Endometrial microvascular endothelial cells (primary cell): ENCODE data around the gene CKAP4. TPM values are rescaled to one million over a fixed set of nuclear protein-coding genes. Genes with fewer than 3 reads are reported as not detected.

Source experiments
- in situ Hi-C: cut with HindIII; loops from 2 replicates; pipeline ENCODE4 v1.10.0; 2017; ENCODE audit warnings: low sequenced_read_pairs, low pct_unique_long_range_greater_than_20kb; ENCODE audit errors: inconsistent ontology term
- total RNA-seq: library from RNA; depleted of rRNA; stranded (reverse); fragments of >200 nt; gene quantifications from one replicate; pipeline ENCODE4 v1.2.3, GENCODE V29; 2015; ENCODE audit errors: inconsistent ontology term

CKAP4 gene
- total RNA-seq, 1 donor from 2014 or later, result 210 TPM

DNA sequence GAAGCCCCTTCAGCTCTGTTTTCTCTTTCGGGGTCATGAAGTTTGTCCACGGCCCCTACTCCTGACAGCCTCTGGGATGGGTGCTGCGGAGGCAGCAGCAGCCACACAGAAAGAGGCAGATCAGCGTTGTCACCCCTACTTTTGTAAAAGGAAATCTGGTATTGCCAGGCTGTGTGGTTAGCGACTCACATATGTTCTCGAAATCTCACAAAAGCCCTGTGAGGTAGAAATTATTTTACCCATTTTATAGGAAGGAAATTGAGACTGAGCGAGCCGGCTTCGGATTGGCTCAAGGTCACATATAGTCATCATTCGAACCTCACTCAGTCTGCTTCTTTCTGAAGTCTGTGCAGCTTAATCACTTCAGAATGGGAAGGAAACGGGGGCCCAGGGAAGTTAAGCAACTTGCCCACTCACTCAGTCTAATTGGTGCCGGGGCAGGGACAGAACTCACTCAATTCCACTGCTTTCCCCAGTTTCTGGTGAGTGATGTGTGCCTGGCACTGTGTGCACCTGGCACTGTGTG, 1.1 kb upstream of the CKAP4 start:
- in situ Hi-C loops, result no loop called here

DNA sequence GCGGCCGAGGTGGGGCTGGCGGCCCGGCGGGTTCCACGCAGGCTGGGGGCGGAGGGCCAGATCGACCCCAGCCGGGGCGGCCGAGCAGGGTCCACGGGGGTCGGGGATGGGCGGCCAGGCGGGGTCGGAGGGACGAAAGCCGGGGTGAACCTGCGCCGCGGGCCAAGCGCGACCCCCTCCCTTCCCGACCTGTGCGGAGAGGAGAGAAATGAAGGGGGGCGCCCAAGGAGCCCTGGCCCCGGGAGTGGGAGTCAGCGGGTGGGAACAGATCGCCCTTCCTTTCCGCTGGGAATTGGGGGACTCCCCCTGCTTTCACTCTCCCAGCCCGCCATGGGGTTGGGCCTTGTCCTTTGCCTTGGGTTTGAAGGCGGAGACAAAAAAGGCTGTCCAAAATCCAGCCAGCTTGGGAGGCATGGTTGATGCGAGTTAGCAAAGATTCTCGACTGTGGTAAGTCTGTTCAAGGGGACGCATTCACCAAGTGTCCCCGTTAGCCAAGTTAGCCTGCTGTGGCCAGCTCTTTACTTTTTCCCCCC, 559 bp upstream of the CKAP4 start:
- in situ Hi-C loops, result no loop called here

DNA sequence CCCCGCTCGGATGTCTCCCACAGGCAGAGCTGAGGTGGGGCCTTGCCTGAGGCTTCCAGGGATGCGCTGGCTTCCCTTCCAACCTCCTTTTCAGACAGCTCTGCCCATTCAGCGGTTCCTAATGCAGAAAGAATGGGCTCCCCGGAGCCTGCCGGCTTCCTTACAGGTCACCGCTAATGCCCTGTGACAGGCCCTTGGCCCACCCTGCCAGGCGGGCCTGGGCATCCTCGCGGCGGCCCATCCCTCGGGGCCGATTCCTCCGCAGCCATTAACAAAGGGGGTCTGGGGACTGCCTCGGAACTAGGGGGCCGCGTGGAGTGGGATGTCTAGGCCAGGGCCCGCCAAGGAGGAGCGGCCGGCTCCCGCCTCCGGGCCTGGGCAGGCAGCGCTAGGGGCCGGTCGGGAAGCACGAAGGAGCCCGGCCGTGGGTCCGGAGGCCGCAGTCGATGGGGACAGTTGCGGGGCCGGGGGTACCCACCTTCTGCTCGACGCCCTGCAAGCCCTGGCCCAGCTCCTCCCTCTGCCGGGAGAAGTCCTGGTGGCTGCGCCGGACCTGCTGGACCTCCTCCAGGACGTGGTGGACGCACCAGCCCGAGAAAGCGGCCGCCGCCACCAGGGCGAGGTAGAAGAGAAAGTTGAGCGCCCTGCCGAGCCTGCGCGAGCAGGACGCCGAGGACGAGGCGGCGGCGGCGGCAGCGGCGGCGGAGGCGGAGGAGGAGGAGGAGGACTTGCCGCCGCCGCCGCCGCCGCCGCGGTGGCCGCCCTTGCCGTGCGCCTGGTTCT, 738 bp downstream of the CKAP4 start:
- in situ Hi-C loops, result no loop called here

DNA sequence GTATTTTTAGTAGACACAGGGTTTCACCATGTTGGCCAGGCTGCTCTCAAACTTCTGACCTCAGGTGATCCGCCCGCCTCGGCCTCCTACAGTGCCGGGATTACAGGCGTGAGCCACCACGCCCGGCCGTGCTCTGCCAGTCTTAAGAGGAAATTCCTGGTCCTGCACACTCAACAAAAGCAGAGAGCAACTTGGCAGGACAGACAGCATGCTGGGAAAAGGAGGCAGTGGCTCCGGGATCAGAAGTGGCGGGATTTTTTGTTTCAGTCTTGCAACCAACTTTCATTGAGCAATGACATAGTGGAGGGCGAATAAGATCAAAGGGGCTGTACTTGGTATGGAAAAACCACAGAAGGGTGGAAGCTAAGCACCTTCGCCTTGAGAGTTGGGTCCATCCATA, 2.1 kb downstream of the CKAP4 start:
- in situ Hi-C loops, result no loop called here

DNA sequence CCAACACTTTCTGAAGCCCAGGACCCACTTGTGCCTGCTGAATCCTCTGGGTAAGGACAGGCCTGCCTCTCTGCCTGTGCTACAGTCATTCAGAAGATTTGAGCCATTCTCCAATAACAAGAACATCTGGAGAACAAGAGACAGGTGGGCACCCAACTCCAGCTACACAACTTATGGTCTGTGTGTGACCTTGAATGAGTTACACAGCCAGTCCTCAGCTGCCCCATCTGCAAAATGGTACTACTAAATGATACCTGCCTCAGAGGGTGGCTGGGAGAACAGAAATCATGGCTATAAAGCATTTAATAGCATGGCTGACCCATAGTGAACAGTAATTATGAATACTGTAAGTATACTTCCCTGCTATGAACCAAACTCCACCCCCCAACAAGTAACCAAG, 4.2 kb downstream of the CKAP4 start:
- in situ Hi-C loops, result no loop called here

DNA sequence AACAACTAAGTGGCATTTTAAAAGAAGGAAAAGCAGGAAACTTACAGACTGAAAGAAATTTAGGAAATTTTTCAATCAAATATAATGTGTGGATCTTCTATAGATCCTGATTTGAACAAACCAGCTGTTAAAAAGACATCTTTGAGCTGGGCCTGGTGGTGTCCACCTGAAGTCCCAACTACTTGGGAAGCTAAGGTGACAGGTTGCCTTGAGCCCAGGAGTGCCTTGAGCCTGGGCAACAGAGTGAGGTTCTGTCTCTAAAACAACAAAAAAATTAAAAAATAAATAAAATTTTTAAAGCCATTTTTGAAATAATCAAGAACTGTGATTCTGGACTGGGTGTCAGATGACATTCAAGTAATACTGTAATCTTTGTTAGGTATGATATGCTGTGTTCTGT, 7.0 kb downstream of the CKAP4 start:
- in situ Hi-C loops, result no loop called here

DNA sequence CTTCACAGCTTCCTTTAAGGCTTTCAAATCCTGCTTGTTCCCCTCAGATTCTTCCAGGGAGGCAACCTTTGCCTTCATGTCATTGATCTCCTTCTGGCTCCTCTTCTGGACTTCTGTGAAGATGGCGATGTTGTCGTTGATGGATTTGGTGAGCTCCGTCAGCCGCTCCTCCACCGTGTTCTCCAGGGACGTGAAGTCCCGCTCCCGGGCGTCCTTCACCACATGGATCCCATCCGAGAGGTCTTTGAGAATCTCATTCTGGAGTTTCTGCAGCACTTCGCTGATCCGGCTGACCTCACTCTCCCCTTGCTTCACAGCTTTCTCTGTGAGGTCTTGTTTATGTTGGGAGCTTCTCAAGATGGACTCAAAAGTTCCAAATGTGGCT, 7.9 kb downstream of the CKAP4 start:
- in situ Hi-C loops, result no loop called here

DNA sequence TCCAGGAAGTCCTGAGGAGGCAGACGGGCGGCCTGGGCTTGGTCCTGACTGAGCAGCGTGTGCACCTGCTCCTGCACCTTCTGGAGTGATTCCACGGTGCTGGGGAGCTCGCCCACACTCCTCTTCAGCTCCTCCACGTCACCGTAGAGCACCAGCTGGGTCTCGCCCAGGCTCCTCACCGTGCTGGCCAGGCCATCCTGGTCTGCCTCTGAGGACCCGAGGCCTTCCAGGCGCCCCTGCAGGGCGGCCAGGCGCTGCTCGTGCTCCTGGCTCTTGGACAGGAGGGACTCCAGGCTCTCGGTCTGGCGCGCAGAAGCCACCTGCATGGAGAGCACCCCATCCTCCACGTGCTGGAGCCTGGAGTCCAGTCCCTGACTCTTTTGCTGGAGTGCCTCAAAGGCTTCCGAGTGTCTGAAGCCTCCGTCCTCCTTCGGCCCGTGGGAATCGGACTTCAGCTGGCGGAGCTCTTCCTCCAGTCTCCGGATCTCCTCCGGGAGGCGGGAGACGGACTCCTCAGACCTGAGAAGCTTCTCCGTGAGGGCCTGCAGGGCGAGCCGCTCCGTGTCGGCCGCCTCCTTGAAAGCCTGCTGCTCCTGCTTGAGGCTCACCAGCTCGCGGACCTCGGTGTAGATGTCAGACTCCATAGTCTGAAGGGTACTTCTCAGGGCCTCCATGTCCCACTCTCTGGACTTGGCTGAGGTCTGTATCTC, 8.4 kb downstream of the CKAP4 start:
- in situ Hi-C loops, result no loop called here

DNA sequence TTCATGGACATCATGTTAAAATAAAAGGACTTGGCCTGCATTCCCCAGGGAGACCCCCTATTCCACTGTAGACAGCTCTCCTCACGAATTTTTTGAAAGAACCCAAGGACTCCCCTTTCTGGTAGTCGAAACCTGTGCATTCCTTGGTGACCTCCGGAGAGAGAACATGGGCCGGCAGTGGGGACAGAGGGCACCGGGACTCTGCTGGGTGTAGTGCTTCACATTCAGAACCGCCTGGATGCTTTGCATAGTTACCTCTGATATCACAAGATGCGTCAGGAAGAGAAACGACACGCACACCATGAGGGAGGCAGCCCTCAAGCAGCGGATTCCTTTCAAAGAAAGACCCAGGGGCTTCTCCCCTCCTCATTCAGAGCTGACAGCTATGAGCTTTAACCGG, 9.7 kb downstream of the CKAP4 start:
- in situ Hi-C loops, result no loop called here

DNA sequence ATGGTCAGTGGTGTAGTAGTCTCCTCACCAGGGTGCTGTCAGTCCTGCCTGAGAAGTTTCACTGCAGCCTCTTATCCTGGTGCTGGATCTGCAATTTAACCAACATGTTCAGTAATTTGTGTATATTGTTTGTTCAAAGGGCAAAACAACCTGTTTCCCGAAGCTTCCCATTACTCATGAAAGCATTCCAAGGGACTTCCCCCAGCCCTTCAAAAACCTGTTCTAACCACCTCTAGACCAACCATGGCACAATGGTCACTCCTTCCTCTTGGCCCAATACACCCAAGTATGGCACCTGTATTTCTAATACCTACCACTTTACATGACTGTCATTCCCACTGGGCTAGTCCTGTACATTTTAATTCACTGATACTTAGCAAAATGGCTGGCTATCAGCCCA, 12.1 kb downstream of the CKAP4 start:
- in situ Hi-C loops, result no loop called here

DNA sequence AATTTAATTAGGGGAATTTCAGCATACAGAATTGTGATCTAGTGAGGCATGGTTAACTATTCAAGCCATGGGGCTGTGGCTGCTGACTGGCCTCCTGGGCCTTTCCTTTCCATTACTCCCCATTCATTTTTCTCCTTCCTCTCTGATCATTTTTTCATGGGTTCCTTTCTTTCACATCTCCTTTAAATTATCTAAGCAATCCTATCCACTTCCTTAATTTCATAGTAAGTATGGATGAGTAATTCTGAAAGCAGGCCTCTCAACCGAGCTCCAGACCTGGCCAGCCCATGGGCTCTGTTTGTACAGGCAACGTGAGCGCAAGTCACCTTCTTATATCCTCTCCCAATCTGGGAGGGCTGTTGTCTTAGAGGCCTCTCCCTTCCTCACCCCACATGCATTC, 13.4 kb downstream of the CKAP4 start:
- in situ Hi-C loops, result no loop called here

DNA sequence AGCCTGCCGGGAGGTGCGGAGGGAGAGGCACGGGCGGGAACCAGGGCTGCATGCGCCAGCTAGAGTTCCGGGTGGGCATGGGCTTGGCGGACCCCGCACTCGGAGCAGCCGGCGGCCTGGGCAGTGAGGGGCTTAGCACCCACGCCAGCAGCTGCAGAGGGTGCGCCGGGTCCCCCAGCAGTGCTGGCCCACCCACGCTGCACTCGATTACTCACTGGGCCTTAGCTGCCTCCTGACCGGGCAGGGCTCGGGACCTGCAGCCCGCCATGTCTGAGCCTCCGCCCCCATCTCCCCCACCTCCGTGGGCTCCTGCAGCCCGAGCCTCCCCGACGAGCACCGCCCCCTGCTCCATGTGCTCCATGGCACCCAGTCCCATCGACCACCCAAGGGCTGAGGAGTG, 14.8 kb downstream of the CKAP4 start:
- in situ Hi-C loops, result no loop called here

DNA sequence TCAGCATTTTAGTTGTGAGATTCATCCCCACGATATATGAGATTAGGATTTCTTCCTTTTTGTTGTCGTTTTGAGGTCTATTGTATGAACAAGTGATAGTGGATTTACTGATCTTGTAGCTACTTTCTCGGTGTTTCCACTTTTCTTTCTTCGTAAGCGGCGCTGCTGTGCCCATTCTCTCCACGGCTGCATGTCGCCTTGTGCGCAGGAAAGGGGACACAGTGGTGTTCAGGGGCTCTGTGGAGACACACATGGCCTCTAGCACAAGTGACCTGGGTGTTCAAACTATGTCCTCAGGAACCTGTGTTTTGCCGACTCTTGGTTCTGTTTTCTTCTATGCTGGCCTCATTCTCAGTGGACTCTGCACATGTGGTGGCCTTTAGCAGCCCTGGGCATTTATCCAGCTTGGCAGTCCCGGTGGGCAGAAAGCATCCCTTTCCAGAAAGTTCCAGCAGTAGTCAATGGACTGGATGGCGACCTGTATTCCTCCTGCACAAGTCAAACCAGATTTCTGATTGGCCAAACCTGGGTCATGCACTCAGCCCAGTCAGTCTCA, 18.7 kb downstream of the CKAP4 start:
- in situ Hi-C loops, result no loop called here

DNA sequence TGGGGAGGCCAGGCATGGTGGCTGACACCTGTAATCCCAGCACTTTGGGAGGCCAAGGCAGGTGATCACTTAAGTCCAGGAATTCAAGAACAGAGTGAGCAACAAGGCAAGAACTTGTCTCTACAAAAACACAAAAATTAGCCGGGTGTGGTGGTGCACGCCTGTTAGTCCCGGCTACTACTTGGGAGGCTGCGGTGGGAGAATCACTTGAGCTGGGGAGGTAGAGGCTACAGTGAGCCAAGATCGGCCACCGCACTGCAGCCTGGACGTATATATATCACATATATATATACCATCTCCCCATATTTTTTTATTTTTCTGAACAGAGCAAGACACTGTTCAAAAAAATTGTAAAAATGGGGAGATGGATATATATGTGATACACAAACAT, 19.5 kb downstream of the CKAP4 start:
- in situ Hi-C loops, result no loop called here

DNA sequence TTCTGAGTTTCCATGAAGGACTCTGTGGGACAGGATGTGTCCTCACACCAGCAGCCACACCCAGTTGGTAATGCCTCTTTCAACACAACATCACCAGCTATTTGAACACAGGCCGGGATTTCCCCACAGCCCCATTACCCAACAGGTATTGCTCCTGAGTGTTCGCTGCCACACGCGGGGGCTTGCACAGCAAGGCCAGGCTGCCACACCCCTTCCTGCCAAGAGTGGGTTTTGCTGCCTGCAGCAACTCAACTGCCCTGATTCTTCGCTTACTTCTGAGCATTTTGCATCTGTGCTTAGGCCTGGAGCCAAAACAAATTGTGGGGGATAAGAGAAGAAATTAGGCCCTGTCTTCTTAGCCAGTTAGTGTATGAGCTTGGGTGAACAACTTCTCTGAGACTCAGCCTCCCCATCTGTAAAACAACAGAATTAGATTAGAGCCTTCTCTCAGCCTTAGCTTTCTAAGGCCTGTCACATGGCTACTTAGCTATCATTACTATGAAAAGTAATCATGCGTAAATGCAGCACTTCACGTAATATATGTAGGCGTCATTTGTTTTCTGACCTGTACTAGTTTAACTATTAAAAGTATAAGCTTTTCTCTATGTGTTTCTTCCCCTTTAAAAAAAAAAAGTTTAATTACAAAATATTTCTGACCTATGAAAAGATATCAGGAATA, 20.0 kb downstream of the CKAP4 start:
- in situ Hi-C loops, result no loop called here

DNA sequence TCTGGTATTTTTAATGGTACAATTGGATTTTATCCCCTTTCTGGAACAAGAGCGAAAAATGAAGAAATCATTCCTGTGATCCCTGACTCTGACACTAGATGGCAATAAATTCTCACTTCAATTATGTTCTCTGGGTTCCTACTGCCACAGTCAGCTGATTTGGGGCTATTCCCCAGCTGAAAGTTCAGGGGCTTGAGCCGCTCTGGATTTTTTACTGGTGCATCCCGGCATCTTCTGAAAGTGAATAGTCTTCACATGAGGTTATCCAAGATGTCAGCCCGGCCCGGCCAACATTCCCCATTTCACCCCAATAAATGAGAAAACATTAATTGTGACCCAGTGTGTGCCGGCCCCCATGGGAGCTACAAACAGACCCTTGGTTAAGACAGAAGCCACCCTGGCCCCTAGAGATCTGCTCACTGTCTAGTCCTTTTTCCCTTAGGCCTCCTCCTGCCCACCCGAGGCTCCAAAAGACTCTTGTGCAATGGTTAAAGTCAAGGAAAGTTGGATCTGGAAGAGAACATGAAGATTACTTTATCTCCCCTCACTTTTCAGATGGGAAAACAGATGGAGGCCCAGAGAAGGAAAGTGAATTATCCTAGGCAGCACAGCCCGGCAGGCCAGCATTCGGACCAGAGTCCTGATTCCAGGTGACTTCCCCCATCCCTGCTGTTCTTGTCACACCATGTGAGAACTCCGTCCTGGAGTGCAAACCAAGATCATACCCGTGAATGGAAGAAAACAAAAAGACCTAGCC, 20.8 kb downstream of the CKAP4 start:
- in situ Hi-C loops, result no loop called here

DNA sequence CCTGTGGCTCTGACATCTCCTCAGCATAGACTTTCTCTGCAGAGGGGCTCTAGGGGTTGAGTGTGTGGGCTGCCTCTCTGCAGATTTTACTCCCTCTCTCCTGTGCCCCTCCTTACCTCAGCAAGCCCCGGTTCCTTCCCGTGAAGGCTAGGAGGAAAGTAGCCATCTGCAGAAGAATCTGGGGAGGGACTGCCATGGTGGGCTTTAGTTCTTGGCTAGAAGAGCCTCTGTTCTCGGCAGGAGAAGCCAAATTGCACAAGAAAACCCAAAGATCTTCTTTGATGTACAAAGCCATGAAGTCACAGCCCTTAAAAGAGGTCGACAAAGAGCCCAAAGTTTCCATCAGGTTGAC, 23.5 kb downstream of the CKAP4 start:
- in situ Hi-C loops, result no loop called here

DNA sequence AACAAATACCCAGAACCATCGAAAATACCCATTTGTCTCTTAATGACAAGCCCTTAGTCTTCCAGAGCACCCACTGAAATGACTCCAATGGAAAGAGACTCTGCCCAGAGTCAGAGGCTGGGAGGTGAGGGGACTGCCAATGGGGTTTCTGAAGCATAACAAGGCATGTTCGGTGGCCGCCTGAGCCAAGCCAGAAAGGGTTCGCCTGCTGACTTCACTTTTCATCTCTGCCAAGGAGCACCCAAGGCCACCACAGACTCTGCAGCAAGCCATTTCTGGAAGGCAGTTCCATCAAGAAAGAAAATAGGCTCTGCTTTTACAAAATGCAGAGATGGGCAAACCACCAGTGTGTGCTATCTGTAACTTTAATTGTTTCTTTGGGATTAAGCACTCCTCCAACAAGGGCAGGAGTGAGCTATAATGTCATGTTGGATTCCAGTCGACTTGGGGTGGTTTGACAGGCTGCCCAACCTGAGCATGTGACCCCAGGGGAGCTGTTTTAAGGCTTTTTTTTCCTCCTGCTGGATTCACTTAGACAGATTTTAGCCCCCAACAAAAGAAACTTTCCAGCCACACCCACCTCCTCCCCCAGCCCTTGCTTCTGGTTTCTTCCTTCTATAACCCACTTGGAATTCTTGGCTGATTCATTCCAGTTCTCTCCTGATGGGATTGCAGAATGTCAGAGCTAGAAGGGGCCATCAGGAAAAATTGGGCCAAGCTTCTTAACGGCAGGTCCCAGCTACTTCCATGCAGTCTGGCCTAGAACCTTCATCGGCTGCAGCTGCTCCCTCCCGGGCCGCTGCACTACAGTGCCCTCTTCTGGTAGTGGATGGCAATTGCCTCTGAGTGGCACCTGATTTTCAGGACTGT, 24.1 kb downstream of the CKAP4 start:
- in situ Hi-C loops, result no loop called here
